ENCODE data around the gene RNF186. TPM values are rescaled to one million over a fixed set of nuclear protein-coding genes. Genes with fewer than 3 reads are reported as not detected.

RNF186 gene
- total RNA-seq, 1 experiment from 2014 or later: 0.69 TPM

GRCh38 chr1:19797827-19798226 is 17.3 kb downstream of the RNF186 start:
- Histone ChIP-seq H3K9me3 (ENCODE audit: low read length) (no peaks in the 10 kb centered on the region), H3F3A (ENCODE audit: low read length, unreplicated experiment) (no peaks in the 10 kb centered on the region), H3K4me2 (ENCODE audit: low read length) (no peak overlapping the region), H3K4me3 (ENCODE audit: low read length) (no peak overlapping the region), H4K20me1 (ENCODE audit: low read length) (no peaks in the 10 kb centered on the region), H3K36me3 (ENCODE audit: low read depth, low read length) (no peaks in the 10 kb centered on the region), H3K27ac (ENCODE audit: low read length) (no peak overlapping the region), H3K4me1 (ENCODE audit: insufficient read depth, low read length) (peaks cover 17% of the 10 kb centered on the region; the same call in 1 of the 2 replicates), H2AFZ (ENCODE audit: low read length) (no peak overlapping the region), H3K27me3 (ENCODE audit: low read length) (no peaks in the 10 kb centered on the region), H3K9me2 (replicated peaks; ENCODE audit: low read length) (no peaks in the 10 kb centered on the region), H3K79me2 (ENCODE audit: low read length) (no peaks in the 10 kb centered on the region), H3K9ac (ENCODE audit: low read length) (no peak overlapping the region)
- ChIA-PET CTCF (no interaction called here), POLR2A (ENCODE audit: unreplicated experiment) (interaction anchor here (0.6 kb wide), 1 partner anchor 107 kb away, joined by 4 read pairs; no protein-coding TSS in a partner anchor)
- intact Hi-C loops (cut with micrococcal nuclease): loop anchor here (2.0 to 5.0 kb wide), 2 partner anchors 64 to 75 kb away; no protein-coding TSS in a partner anchor
- TF ChIP-seq CTCF (conservative IDR thresholded peaks at IDR 0.05; ENCODE audit: low read depth, low read length): no peak
- TF ChIP-seq EZH2phosphoT487 (IDR thresholded peaks at IDR 0.05; ENCODE audit: borderline replicate concordance, low read length): no peak
- no peak for TF ChIP-seq EZH2 (IDR thresholded peaks at IDR 0.05; ENCODE audit: low read length, unreplicated experiment)
- BruUV-seq (replicated peaks): no TSS peak
- no peak for ATAC-seq
- no peak for DNase-seq

GRCh38 chr1:19794583-19794982 is 20.5 kb downstream of the RNF186 start:
- BruUV-seq (replicated peaks): no TSS peak
- Histone ChIP-seq H3K4me1 (ENCODE audit: insufficient read depth, low read length) (peaks cover 8% of the 10 kb centered on the region; the same call in 1 of the 2 replicates), H3K4me3 (ENCODE audit: low read length) (no peak overlapping the region), H3K27me3 (ENCODE audit: low read length) (no peaks in the 10 kb centered on the region), H4K20me1 (ENCODE audit: low read length) (no peaks in the 10 kb centered on the region), H3K4me2 (ENCODE audit: low read length) (no peak overlapping the region), H2AFZ (ENCODE audit: low read length) (no peak overlapping the region), H3K79me2 (ENCODE audit: low read length) (no peaks in the 10 kb centered on the region), H3K9me2 (replicated peaks; ENCODE audit: low read length) (no peaks in the 10 kb centered on the region), H3K9ac (ENCODE audit: low read length) (no peak overlapping the region), H3F3A (ENCODE audit: low read length, unreplicated experiment) (no peaks in the 10 kb centered on the region), H3K27ac (ENCODE audit: low read length) (no peak overlapping the region), H3K9me3 (ENCODE audit: low read length) (no peaks in the 10 kb centered on the region), H3K36me3 (ENCODE audit: low read depth, low read length) (no peaks in the 10 kb centered on the region)
- DNase-seq (peak; percentile 51), ATAC-seq (no peak)
- TF ChIP-seq EZH2 (IDR thresholded peaks at IDR 0.05; ENCODE audit: low read length, unreplicated experiment): no peak
- TF ChIP-seq EZH2phosphoT487 (IDR thresholded peaks at IDR 0.05; ENCODE audit: borderline replicate concordance, low read length): no peak
- no peak for TF ChIP-seq CTCF (conservative IDR thresholded peaks at IDR 0.05; ENCODE audit: low read depth, low read length)
- intact Hi-C loops (cut with micrococcal nuclease): no loop called here
- ChIA-PET CTCF (no interaction called here), POLR2A (ENCODE audit: unreplicated experiment) (no interaction called here)

GRCh38 chr1:19793360-19794046 is 21.6 kb downstream of the RNF186 start:
- no peak for ATAC-seq

More at GRCh38 chr1:19793360-19794046, 21.6 kb downstream of the RNF186 start:
- ChIA-PET CTCF (interaction anchor here (0.6 kb wide), 1 partner anchor 1194 kb away, joined by 5 read pairs; no protein-coding TSS in a partner anchor), POLR2A (ENCODE audit: unreplicated experiment) (no interaction called here)
- Histone ChIP-seq H3K4me2 (ENCODE audit: low read length) (no peak overlapping the region), H3K4me3 (ENCODE audit: low read length) (no peak overlapping the region), H3K9me3 (ENCODE audit: low read length) (no peaks in the 10 kb centered on the region), H3K79me2 (ENCODE audit: low read length) (no peaks in the 10 kb centered on the region), H4K20me1 (ENCODE audit: low read length) (no peaks in the 10 kb centered on the region), H3K9ac (ENCODE audit: low read length) (no peak overlapping the region), H3K27me3 (ENCODE audit: low read length) (no peaks in the 10 kb centered on the region), H2AFZ (ENCODE audit: low read length) (no peak overlapping the region), H3F3A (ENCODE audit: low read length, unreplicated experiment) (no peaks in the 10 kb centered on the region), H3K9me2 (replicated peaks; ENCODE audit: low read length) (no peaks in the 10 kb centered on the region), H3K36me3 (ENCODE audit: low read depth, low read length) (no peaks in the 10 kb centered on the region), H3K4me1 (ENCODE audit: insufficient read depth, low read length) (no peaks in the 10 kb centered on the region), H3K27ac (ENCODE audit: low read length) (no peak overlapping the region)
- BruUV-seq (replicated peaks): no TSS peak
- no peak for DNase-seq
- intact Hi-C loops (cut with micrococcal nuclease): no loop called here
- TF ChIP-seq EZH2 (IDR thresholded peaks at IDR 0.05; ENCODE audit: low read length, unreplicated experiment): no peak
- TF ChIP-seq CTCF (conservative IDR thresholded peaks at IDR 0.05; ENCODE audit: low read depth, low read length): no peak
- TF ChIP-seq EZH2phosphoT487 (IDR thresholded peaks at IDR 0.05; ENCODE audit: borderline replicate concordance, low read length): no peak

All from PC-3 (cell line).